ENCODE measurements around the gene ALDH4A1.
"Not testable (repeated sequence)": the region's sequence is repeated elsewhere in the genome, so short reads cannot be mapped to it uniquely, and the experiment has no call there.

ALDH4A1 gene

DNA sequence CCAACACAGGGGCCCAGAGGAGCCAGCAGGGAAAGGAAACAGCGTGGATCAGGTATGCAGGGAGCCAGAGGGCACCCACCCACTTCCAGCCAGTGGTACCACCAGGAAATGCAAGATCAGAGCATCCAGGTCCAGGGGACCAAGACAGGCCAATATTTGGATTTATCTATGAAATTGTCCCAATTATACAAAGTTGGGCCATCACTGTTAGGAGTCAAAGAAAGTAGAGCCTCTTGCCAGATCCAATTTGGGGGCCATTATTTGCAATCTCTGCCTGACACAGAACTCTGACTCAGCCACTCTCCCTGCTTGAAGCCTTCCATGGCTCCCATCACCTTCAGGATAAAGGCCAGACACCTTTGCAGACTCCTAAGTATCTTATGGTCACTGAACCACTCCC, 21.8 kb downstream of the ALDH4A1 start:
- FAIRE-seq (no peak), DNase-seq (ENCODE audit: extremely low spot score, insufficient read length, low read depth) (no peak)

DNA sequence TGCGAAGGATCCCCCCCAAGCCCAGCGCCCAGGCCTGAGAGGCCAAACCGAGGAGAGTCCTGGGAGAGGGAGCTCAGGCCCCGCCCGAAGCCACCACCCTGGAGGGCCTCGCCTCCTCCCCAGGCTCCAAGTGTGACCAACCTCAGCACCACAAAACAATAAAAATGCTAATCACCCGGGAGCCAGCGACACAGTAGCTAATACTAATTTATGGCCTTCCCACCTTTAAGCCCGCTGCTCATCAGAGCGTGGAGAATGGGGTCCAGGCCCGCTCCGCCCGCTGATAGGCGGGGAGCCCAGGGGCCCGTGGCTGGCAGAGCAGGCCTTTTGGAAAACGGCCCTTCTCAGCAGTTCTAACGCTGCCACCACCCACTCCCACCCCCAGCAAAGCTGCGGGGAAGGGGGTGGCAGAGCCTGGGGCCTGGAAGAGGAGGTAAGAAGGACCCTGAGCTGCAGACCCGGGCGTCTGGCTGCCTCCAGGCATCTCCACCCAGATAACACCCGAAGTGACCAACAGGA, 22.5 kb downstream of the ALDH4A1 start:
- FAIRE-seq (no peak), DNase-seq (ENCODE audit: extremely low spot score, insufficient read length, low read depth) (no peak)

DNA sequence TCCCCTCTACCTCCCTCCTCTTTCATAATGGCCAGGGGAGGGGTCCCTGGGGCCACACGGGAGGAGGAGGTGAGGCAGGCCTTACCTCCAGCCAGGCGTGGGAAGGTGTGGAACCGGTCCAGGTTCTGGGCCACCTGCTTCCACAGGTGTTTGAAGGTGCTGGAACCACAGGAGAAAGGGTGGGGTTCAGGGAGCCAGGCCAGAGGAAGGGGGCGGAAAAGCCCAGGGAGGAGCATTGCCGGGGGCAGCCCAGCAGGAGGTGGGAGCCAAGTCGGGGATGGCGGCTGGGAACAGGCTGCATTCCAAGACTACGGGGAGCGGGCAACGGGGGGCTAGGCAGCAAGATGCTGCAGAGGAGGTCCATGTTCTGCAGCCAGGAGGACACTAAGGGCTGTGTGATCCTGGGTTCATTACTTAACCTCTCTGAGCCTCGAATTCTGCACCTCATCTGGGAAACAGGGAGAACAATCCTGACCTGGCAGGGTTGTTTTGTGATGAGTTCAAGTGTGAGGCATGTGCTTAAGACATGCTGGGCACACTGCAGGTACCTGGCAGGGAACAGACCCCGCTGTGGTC, 23.1 kb downstream of the ALDH4A1 start:
- DNase-seq (ENCODE audit: extremely low spot score, insufficient read length, low read depth) (no peak), FAIRE-seq (no peak)

DNA sequence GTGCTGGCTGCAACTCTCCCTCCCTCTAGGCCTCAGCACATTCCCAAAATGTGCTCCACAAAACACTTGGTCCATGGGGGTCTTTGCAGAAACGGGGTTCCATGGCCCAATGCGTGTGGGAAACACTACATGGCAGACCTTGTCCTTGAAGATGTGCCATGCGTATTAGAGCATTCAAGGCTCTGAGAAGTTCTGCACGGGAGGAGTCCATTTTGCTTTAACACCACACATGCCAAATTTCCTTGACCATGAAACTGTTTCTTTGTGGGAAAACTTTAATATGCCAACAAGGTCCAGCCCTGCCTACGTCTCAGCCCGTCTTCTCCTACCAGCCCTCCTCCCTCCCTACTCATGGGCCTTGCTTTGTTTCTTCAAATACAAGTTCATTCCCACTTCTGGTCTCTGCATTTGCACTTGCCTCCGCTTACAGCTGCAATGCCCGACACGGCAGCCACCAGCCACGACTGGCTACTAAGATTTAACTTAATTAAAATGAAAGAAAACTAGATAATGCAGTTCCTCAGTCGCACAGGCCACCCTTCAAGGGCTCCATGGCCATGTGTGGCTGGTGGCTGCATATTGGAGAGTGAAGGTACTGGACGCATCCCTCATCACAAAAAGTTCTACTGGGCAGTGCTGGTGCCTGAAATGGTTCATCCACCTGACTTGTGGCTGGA, 23.7 kb downstream of the ALDH4A1 start:
- FAIRE-seq (no peak), DNase-seq (ENCODE audit: extremely low spot score, insufficient read length, low read depth) (no peak)

DNA sequence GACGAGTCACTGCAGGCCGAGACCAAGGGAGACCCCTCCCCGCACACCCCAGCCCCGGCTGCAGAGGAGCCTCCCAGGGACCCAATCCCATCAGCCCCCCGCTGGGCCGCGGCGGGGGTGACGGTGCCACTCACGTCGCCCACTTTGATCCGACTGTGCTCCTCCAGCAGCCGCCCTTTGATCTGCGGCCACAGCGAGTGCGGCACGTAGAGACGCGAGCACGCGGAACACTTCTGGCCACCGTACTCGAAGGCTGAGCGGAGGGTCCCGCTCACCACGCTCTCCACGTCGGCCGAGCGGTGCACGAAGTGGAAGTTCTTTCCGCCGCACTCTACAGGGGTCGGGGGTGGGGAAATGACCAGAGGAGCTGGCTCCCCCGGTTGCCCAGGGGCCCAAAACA, 25.1 kb downstream of the ALDH4A1 start:
- DNase-seq (ENCODE audit: extremely low spot score, insufficient read length, low read depth): no peak
- FAIRE-seq: no peak

DNA sequence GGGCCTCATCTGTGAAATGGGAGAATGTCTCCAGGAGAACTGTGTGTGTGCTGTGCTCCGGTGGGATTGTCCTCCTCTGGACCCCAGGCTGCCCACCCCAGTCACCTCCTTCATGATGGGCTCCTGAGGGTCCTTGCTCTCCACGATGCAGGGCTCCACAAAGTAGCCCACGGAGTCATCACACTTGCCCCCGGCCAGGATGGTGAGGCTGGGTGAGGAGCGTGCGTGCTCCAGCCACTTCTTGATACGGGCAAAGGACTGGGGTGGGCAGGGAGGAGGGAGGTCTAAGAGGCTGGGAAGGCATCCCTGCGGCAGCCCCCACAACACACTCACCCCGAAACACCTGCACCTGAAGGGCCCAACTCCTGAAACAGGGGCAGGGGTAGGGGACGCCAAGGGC, 26.1 kb downstream of the ALDH4A1 start:
- DNase-seq (ENCODE audit: extremely low spot score, insufficient read length, low read depth) (no peak), FAIRE-seq (no peak)

DNA sequence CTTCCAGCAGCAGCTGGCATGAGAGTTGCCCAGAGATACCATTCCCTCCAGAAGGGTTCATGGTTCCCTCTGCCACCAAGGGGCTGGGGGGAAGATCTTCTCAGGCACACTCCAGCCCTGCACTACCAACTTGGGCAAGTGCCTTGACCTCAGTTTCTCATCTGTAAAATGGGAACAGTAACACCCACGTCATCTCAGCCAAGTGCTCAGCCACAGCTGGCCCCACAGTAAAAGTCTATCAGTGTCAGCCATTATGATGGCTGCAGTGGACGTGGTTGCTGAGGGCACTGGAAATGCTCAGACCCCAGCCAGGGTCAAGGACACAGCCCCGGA, 26.6 kb downstream of the ALDH4A1 start:
- no peak for DNase-seq (ENCODE audit: extremely low spot score, insufficient read length, low read depth)
- FAIRE-seq: no peak

DNA sequence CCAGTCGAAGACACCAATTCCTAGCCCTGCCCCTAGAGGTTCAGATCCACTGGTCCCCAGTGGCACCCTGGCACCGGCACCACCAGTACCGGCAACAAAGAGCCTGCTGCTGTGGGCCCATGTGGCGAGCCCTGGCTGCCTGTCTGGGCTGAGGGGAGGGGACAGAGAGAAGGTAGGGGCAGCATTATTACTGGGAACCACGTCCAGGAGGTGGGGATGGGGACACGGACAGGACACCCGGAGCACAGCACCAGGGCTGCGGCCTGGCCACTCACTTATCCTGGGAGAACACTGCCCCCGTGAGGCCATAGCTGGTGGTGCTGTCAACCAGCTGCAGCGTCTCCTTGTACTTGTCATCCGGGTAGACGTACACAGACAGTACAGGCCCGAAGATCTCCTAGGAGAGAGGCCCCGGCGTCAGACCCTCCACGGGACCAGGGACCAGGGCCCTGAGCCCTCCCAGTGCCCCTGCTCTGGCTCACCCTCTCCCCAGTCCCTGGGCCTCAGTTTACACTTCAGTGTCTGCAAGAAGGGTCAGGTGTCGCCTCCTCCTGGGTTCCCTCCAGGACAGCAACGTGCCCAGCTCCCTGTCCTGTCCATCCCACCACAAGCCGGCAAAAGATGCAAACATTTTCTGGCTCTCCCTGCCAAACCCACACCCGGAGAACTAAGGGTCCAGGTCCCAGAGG, 27.1 kb downstream of the ALDH4A1 start:
- peak; percentile 83 for FAIRE-seq

DNA sequence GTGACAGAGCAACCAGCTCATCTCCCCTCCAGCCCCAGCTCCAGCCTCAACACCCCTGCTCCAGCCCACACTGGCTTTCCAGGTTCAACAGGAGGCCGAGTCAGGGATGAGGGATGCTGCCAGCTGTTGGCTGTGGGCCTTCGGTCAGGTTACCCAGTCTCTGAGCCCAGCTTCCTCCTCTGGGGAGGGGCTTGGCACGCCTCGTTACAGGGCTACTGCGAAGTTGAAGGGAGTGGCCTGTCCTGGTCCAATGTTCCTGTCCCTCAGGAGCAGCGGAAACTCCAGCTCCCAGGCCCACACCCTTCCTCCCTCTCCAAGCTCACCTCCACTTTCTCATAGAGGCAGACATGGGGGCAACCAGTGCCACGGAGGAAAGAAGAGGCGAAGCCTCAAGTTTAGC, 27.8 kb downstream of the ALDH4A1 start:
- DNase-seq (ENCODE audit: extremely low spot score, insufficient read length, low read depth) (no peak), FAIRE-seq (no peak)

More for the DNA sequence above, 27.1 kb downstream of the ALDH4A1 start:
- DNase-seq (ENCODE audit: extremely low spot score, insufficient read length, low read depth): peak; percentile 61

DNA sequence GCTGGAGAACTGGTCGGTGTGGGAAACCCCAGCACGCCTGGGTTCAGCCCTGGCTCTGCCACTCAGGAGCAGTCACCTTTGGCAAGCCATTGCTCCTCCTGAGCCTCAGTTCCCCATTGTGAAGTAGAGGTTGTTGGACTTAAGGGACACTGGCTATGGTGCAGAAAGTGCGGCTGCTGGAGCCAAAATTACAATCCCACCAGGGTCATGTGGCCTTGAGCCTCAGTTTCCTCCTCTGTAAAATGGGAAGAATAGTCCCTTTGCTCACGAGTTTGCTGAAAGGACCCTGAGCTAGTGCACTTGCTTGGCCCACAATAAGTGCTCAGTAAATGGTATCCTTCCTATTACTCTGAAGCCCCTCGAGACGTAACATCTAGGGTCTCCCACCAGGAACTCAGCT, 28.3 kb downstream of the ALDH4A1 start:
- FAIRE-seq (no peak), DNase-seq (ENCODE audit: extremely low spot score, insufficient read length, low read depth) (no peak)

DNA sequence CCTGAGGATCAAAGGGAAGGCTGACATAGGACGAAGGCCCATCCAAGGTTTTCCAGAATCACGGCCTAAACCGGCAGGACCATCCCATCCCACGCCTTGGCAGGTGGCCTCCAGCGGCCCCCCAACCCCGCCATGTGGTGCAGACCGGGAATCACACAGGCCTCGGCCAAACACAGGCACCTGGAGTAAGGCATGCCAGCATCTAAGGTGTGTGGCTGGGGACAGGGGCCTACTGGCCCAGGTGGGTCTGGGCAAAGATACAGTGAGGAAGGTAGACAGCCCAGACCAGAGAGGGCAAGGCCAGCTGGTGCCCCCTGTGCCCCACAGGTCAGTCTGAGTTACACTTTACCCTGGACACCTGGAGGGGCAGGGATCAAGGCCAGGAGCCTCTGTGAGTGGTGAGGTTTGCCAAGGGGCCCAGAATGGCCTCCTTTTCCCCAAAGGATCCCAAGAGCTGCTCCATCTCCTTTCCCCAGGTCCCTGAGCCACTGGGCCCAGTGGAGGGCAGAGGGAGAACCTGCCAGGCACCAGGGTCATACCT, 30.2 kb downstream of the ALDH4A1 start:
- no peak for DNase-seq (ENCODE audit: extremely low spot score, insufficient read length, low read depth)
- no peak for FAIRE-seq

DNA sequence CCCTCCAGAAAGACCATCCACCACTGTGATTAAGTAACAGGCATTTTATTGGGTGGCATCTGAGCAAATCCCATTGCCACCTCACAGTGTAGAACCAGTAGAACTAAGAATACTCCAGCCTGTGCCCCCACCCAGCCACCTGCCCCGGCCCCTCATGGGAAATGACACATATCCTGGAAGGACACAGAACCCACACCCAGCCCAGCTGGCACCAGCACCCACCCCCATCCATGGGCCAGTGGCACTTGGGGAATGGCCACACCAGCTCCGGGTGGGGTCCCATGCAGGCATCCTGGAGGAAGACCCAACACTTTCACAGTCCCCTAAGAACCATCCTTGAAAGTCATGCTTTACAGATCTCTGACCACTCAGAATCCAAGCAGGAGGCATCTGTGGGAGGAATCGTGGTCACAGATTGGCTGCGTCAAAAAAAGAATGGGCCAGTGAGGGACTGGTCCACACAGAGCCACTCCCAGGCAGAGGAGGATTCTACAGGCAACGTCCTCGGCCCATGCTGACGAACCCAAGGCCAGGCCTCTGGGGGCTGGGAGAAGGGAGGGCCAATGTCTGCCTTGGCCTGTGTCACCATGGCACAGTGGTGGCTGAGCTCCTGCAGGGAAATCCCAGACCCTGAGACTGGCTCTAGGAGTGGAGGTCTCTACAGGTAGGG, 30.8 kb downstream of the ALDH4A1 start:
- DNase-seq (ENCODE audit: extremely low spot score, insufficient read length, low read depth) (no peak), FAIRE-seq (no peak)

DNA sequence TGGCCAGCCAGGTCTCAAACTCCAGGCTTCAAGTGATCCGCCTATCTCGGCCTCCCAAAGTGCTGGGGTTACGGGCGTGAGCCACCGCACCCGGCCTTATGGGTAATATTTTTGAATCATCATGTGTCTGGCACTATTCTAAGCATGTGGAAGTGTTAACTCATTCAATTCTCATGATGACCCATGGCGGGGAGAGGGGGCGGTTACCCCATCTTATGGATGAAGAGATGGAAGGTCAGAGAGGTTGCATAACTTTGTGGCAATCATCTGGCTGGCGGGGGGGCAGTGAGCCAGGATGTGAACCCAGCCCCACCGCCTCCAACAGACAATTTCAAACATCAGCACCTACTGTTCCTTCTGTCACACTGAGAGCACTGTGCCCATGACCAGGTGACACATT, 31.4 kb downstream of the ALDH4A1 start:
- FAIRE-seq (no peak), DNase-seq (ENCODE audit: extremely low spot score, insufficient read length, low read depth) (no peak)

DNA sequence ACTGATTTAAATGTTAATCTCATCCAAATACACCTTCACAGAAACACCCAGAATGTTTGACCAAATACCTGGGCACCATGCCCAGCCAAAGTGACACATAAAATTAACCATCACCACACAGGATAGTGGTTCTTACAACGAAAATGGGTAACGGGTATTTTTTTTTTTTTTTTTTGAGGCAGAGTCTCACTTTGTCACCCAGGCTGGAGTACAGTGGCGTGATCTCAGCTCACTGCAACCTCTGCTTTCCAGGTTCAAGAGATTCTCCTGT, 31.8 kb downstream of the ALDH4A1 start:
- DNase-seq (ENCODE audit: extremely low spot score, insufficient read length, low read depth); FAIRE-seq: not testable (repeated sequence)

DNA sequence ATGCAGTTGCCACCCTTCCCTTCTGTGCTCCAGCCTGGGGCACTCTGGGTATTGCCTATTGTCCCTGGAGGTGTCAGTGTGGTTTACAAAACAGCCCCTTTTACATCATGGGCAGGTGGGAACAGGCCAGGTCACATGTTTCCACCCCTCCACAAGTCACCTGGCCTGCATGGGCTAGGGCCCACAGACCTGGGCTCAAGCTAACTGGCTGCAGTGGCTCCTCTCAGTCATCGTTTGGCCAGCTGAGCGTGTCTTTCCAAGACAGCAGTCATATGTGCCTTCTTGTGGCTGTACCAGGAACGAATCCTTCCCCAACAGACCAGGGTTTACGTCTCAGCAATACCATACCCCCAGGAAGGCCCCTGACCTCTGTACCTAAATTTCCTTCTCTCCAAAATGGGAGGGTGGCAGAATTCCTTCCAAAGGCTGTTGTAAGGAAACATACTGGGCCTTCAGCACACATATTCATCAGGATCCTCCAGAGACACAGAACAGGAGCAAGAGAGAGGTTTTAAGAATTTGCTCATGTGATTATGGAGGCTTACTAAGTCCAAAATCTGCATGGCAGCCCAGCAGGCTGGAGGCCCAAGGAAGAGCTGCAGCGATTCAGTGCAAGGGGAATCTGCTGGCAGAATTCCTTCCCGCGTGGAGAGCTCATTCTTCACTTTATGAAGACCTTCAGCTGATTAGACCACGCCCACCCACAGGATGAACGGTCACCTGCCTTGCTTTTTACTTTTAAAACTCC, 32.3 kb downstream of the ALDH4A1 start:
- DNase-seq (ENCODE audit: extremely low spot score, insufficient read length, low read depth) (no peak), FAIRE-seq (no peak)

DNA sequence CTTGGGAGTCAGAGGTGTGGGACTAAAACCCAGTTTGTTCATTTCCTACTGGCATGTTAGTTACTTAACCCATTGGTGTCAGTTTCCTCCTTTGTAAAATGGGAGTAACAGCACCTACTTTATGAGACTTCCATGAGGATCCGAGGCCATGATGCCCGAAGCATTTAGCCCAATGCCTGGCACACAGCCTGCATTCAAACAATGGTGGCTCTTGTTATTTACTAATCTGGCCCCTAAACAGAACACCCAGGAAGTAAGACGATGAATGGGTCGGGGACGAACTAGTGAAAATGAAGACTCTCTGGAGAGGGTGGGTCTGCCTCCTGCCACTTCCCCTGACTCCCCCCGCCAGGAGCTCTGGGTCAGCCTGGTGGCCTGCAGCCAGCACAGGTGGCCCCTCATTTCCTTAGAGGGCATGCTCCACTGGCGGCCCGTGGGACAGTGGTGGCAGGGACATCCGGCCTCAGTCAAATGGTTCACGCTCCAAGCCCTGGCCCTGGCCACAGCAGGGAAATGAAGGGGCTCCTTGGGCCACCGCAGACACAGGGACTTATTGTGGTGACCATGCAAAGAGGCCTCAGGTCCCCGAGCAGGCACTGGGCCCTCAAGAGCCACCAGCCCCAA, 33.4 kb downstream of the ALDH4A1 start:
- DNase-seq (ENCODE audit: extremely low spot score, insufficient read length, low read depth) (no peak), FAIRE-seq (no peak)

DNA sequence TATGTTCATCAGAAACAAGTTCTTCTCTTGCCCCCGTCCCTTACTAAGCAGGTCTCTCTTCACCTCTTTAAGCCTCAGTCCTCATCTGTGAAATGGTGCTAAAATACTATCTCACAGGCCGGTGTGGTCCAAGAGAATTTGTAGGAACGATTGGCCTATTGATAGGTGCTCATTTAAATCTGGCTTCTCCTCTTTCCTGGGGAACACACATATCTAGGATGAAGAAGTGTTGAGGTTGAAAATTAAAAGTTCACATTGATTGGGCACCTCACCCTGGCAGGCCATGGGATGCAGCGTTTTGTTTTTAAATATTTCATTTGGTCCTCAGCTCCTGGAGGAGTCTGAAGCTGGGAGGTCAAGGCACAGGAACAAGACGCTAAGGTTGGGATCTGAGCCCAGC, 34.0 kb downstream of the ALDH4A1 start:
- FAIRE-seq (no peak), DNase-seq (ENCODE audit: extremely low spot score, insufficient read length, low read depth) (no peak)

DNA sequence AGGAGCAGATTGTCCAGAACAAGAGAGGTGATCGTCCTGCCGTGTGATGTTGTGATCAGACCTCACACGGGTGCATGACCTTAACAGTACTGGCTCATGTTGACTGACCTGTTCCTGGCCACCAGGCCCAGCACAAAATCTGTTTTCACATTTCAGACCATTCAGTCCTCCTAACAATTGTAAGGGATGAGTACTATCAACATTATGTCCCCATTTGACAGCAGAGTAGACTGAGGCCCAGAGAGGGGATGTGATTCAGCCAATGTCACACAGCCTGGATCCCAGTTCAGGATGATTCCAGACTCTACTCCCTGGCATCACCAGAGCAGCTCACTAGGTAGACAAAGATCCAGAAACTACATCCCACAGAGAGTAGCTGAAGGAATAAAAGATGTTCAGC, 35.5 kb downstream of the ALDH4A1 start:
- no peak for FAIRE-seq
- no peak for DNase-seq (ENCODE audit: extremely low spot score, insufficient read length, low read depth)

DNA sequence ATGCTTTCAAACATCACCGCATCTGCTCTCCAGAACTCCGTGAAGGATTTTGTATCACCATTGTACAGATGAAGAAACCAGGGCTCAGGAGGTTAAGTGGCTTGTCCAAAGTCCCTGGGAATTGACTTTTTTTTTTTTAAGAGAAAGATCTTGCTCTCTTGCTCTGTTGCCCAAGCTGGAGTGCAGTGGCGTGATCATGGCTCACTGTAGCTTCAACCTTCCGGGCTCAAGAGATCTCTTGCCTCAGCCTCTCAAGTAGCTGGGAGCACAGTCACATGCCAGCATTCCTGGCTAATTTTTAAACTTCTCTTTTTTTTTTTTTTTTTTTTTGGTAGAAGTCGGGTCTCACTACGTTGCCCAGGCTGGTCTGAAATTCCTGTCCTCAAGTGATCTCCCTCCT, 36.0 kb downstream of the ALDH4A1 start:
- no peak for FAIRE-seq
- DNase-seq (ENCODE audit: extremely low spot score, insufficient read length, low read depth): no peak

DNA sequence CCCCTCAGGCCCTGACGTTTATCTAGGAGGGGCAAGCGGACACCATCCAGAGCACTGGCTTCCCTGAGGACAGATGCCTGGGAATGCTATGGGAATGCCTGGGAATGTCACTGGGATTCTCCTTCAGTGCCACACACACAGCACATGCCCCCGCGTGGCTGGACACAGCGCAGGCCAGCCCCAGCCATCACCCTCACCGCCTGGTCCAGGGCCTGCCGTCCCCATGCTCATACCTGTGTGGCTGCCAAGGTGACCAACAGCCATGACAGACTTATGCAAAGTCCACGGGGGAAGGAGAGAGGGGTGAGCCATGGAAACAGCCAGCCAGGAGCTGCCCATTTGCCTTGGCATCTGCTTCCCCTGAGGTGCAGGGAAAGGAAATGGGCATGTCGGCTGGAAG, 37.2 kb downstream of the ALDH4A1 start:
- DNase-seq (ENCODE audit: extremely low spot score, insufficient read length, low read depth) (no peak), FAIRE-seq (no peak)

Measured in GM18507 (cell line).